Spleen (tissue), 11 donors: ENCODE data around the gene ERG. TPM values are rescaled to one million over a fixed set of nuclear protein-coding genes. Genes with fewer than 3 reads are reported as not detected.

Experiments used
- DNase-seq: peaks from one replicate; pipeline ENCODE4 v3.0.0-alpha.2; 2020
- H3K27ac ChIP-seq, 8 donors: fragments of 200-600 bp; sonication (generic) in 7 of 8; 1 replicate in 4 of 8; 2 replicates in 4 of 8; pipeline versions ENCODE4 v1.5.0 to v1.8.0; 2016 to 2021; ENCODE audit warnings: inconsistent platforms in 4 of 8, mild to moderate bottlenecking in 4 of 8, moderate library complexity in 1 of 8
- H3K27me3 ChIP-seq, 7 donors: fragments of 200-600 bp; sonication (generic) in 6 of 7; replicated peaks in 1 of 7; 1 replicate in 4 of 7; 2 replicates in 3 of 7; pipeline versions ENCODE4 v1.5.0 to v1.8.0; 2016 to 2021; ENCODE audit warnings: inconsistent platforms in 3 of 7, mild to moderate bottlenecking in 1 of 7
- H3K36me3 ChIP-seq, 6 donors: fragments of 200-600 bp; sonication (generic) in 5 of 6; 1 replicate in 4 of 6; 2 replicates in 2 of 6; pipeline versions ENCODE4 v1.5.0 to v1.8.0; 2016 to 2021; ENCODE audit warnings: inconsistent platforms in 2 of 6
- H3K4me1 ChIP-seq, 6 donors: fragments of 200-600 bp; sonication (generic) in 5 of 6; 1 replicate in 3 of 6; 2 replicates in 3 of 6; pipeline versions ENCODE4 v1.5.0 to v1.8.0; 2016 to 2021; ENCODE audit warnings: inconsistent platforms in 3 of 6
- H3K4me3 ChIP-seq, 8 donors: fragments of 200-600 bp; sonication (generic) in 7 of 8; 1 replicate in 4 of 8; 2 replicates in 4 of 8; pipeline versions ENCODE4 v1.5.0 to v1.8.0; 2016 to 2021; ENCODE audit warnings: inconsistent platforms in 4 of 8, mild to moderate bottlenecking in 4 of 8, moderate library complexity in 2 of 8
- H3K9me3 ChIP-seq, 8 donors: fragments of 200-600 bp; sonication (generic) in 7 of 8; 1 replicate in 4 of 8; 2 replicates in 4 of 8; pipeline versions ENCODE4 v1.5.0 to v1.8.0; 2016 to 2021; ENCODE audit warnings: inconsistent platforms in 4 of 8
- POLR2A ChIP-seq, 3 donors: fragments of 450-650 bp; IDR thresholded peaks; one replicate each; pipeline ENCODE4 v1.5.1; 2017; ENCODE audit warnings: antibody characterized with exemption in 3 of 3, mild to moderate bottlenecking in 1 of 3
- POLR2AphosphoS5 ChIP-seq, 3 donors: sonication (generic); formaldehyde crosslinking; IDR thresholded peaks; one replicate each; pipeline ENCODE4 v1.5.1; 2017; ENCODE audit warnings: antibody characterized with exemption in 3 of 3
- WGBS, 5 donors: extraction: QIAGEN DNeasy Blood & Tissue Kit in 3 of 5; methylation state at CpG; one replicate each; pipeline versions ENCODE4 v1.1.5 to v1.1.7; 2013 to 2018; 5-methylcytosine and 5-hydroxymethylcytosine counted together
- intact Hi-C: fragments of 100-400 bp; cut with DNase I; formaldehyde crosslinking; loops from one replicate; pipeline ENCODE4 v1.15.0; 2023; ENCODE audit warnings: low total_unique reads
- polyA plus RNA-seq, 3 donors: library from polyadenylated mRNA; stranded (reverse); fragments of 200-250 nt; gene quantifications; one replicate each; pipeline ENCODE4 v1.2.1, GENCODE V29; 2013
- total RNA-seq, 7 donors: library from RNA; depleted of rRNA in 3 of 7; stranded (reverse); fragments of >200 nt in 3 of 7; fragmentation: NEBNext Ultra II Directional in 4 of 7; extraction: Animal tissue kit (Norgen Biotek cat#: 25700) in 4 of 7; gene quantifications; one replicate each; pipeline versions ENCODE4 v1.1.0 to v1.2.1, GENCODE V29; 2016 to 2021
- TF ChIP-seq, protein P1 (sequence below), 11 experiments: fragments of 200-600 bp in 7 of 11; fragments of 450-650 bp in 4 of 11; sonication (generic) in 4 of 11; IDR thresholded peaks in 8 of 11; conservative IDR thresholded peaks in 3 of 11; 1 replicate in 7 of 11; 2 replicates in 4 of 11; pipeline versions ENCODE4 v1.4.0 to v1.8.0; 2016 to 2021; ENCODE audit warnings: antibody characterized with exemption in 11 of 11, inconsistent platforms in 4 of 11, mild to moderate bottlenecking in 1 of 11
- donor health status: healthy with polysubstance abuse.
- donor health status: DM: no; HTN: no; CAD: no; lungs with moderate emphysema.
- donor health status: DM: no; HTN: no; CAD: no.
- donor health status: Bipolar disorder and iron deficiency.
- donor health status: healthy.
- donor health status: DM: no; HTN: no; CAD: no.
- donor health status: DM: yes; HTN: yes; CAD: no.

The ERG gene
- total and polyA plus RNA-seq, 10 donors: 7.3 to 93.8 (median 57.5) TPM

DNA sequence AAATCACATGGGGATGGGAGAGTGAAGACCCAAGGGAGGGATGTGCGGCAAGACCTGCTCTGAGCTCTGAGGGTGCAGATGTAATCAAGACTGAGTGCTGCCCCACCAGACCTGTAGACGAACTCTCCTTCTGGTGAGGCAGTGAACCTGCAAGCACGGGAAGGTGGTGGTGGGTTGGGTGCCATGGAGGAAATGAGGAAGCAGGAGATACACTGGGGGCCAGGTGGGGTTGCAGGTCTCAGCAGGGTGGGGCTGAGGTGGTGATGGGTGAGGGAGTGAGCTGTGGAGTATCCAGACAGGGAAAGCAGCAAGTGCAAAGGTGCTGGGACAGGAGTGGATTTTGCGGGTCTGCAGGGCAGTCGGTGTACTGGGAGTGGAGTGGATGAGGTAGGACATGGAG, 139.2 kb downstream of the ERG start:
- no peaks in the 10 kb centered on the region for H3K36me3 ChIP-seq
- DNase-seq: no peak
- intact Hi-C loops: no loop called here
- no peak overlapping the region for H3K4me3 ChIP-seq
- peaks cover 0 to 12% (median 0%) of the 10 kb centered on the region in 7 donors for H3K27me3 ChIP-seq
- no peak for TF ChIP-seq POLR2AphosphoS5 (IDR thresholded peaks at IDR 0.05)
- TF ChIP-seq, protein P1, sequence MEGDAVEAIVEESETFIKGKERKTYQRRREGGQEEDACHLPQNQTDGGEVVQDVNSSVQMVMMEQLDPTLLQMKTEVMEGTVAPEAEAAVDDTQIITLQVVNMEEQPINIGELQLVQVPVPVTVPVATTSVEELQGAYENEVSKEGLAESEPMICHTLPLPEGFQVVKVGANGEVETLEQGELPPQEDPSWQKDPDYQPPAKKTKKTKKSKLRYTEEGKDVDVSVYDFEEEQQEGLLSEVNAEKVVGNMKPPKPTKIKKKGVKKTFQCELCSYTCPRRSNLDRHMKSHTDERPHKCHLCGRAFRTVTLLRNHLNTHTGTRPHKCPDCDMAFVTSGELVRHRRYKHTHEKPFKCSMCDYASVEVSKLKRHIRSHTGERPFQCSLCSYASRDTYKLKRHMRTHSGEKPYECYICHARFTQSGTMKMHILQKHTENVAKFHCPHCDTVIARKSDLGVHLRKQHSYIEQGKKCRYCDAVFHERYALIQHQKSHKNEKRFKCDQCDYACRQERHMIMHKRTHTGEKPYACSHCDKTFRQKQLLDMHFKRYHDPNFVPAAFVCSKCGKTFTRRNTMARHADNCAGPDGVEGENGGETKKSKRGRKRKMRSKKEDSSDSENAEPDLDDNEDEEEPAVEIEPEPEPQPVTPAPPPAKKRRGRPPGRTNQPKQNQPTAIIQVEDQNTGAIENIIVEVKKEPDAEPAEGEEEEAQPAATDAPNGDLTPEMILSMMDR (IDR thresholded peaks at IDR 0.05 in 8 of 11, conservative IDR thresholded peaks at IDR 0.05 in 3 of 11): no peak
- no peak for TF ChIP-seq POLR2A (IDR thresholded peaks at IDR 0.05)
- peaks cover 0 to 17% (median 8%) of the 10 kb centered on the region in 6 donors for H3K4me1 ChIP-seq
- no peak overlapping the region for H3K27ac ChIP-seq
- WGBS, 5 donors: 81 to 93% (median 88%) methylated on average over 5 of the region's 5 CpGs
- H3K9me3 ChIP-seq: peaks cover 0 to 5% (median 0%) of the 10 kb centered on the region in 8 donors

DNA sequence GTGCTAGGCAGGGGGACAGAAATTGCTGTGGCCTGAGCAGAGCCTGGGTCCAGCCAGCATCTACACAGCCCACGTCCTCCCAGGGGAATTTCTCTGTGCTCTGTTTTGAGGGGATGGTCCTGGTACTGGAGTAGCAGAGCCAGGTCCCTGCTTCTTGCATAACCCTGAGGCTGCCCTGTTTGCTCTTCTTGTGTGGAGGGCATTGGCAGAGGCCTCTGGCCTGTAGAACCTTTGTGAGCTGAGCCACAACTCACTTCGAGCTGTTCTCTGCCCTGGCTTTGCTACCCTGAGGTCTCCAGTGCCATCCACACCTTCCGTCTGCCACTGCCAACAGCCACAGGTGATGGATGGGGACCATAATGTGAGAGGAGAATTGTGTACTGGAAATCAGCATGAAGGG, 139.6 kb downstream of the ERG start:
- no peak for DNase-seq
- no peaks in the 10 kb centered on the region for H3K36me3 ChIP-seq
- no peak for TF ChIP-seq POLR2A (IDR thresholded peaks at IDR 0.05)
- TF ChIP-seq, protein P1 (IDR thresholded peaks at IDR 0.05 in 8 of 11, conservative IDR thresholded peaks at IDR 0.05 in 3 of 11): no peak
- peaks cover 0 to 17% (median 8%) of the 10 kb centered on the region in 6 donors for H3K4me1 ChIP-seq
- 74 to 93% (median 87%) methylated on average over 3 of the region's 3 CpGs for WGBS, 5 donors
- H3K27me3 ChIP-seq: peaks cover 0 to 12% (median 0%) of the 10 kb centered on the region in 7 donors
- intact Hi-C loops: no loop called here
- H3K4me3 ChIP-seq: no peak overlapping the region
- peaks cover 0 to 5% (median 0%) of the 10 kb centered on the region in 8 donors for H3K9me3 ChIP-seq
- no peak overlapping the region for H3K27ac ChIP-seq

DNA sequence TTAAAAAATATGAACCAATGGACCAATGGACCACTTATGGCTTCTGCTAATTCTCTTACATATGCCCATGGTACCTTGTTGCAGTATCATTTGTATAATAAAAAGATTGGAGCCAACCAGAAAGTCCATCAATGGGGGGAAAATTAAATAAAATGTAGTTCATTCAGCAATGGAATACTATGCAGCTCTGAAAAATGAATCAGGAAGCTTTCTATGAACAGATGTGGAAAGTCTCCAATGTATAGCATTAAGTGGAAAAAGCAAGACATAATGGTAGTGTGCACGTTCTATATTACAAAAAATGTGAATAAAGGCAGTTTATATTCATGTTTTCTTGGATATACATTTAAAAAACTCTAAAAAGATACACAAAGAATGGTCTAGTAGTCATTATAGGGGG, 140.2 kb downstream of the ERG start:
- 78 to 95% (median 84%) methylated on average over 1 of the region's 1 CpG for WGBS, 5 donors
- Histone ChIP-seq H3K27ac (no peak overlapping the region), H3K27me3 (peaks cover 0 to 12% (median 0%) of the 10 kb centered on the region in 7 donors), H3K4me1 (peaks cover 0 to 17% (median 8%) of the 10 kb centered on the region in 6 donors), H3K36me3 (no peaks in the 10 kb centered on the region), H3K9me3 (peaks cover 0 to 5% (median 0%) of the 10 kb centered on the region in 8 donors), H3K4me3 (no peak overlapping the region)
- DNase-seq: no peak
- intact Hi-C loops: no loop called here
- TF ChIP-seq POLR2AphosphoS5 (IDR thresholded peaks at IDR 0.05) (no peak), POLR2A (IDR thresholded peaks at IDR 0.05) (no peak)
- TF ChIP-seq, protein P1 (IDR thresholded peaks at IDR 0.05 in 8 of 11, conservative IDR thresholded peaks at IDR 0.05 in 3 of 11): no peak

- no peak for TF ChIP-seq POLR2AphosphoS5 (IDR thresholded peaks at IDR 0.05)
- no peak for TF ChIP-seq POLR2A (IDR thresholded peaks at IDR 0.05)
- TF ChIP-seq, protein P1 (IDR thresholded peaks at IDR 0.05 in 8 of 11, conservative IDR thresholded peaks at IDR 0.05 in 3 of 11): no peak
- Histone ChIP-seq H3K27ac (no peak overlapping the region), H3K9me3 (peaks cover 0 to 5% (median 0%) of the 10 kb centered on the region in 8 donors), H3K4me1 (peaks cover 2 to 24% (median 13%) of the 10 kb centered on the region in 6 donors), H3K27me3 (peaks cover 0 to 12% (median 0%) of the 10 kb centered on the region in 7 donors), H3K36me3 (no peaks in the 10 kb centered on the region), H3K4me3 (no peak overlapping the region)
- 64 to 80% (median 75%) methylated on average over 14 of the region's 14 CpGs for WGBS, 5 donors
- no peak for DNase-seq
- intact Hi-C loops: no loop called here
Measured at GRCh38 chr21:38356883-38357625, 141.2 kb downstream of the ERG start.
